ENCODE measurements around the gene MAB21L3.

GRCh38 chr1:116147114-116147510 is 35.9 kb downstream of the MAB21L3 start:
- TF ChIP-seq, protein P1, sequence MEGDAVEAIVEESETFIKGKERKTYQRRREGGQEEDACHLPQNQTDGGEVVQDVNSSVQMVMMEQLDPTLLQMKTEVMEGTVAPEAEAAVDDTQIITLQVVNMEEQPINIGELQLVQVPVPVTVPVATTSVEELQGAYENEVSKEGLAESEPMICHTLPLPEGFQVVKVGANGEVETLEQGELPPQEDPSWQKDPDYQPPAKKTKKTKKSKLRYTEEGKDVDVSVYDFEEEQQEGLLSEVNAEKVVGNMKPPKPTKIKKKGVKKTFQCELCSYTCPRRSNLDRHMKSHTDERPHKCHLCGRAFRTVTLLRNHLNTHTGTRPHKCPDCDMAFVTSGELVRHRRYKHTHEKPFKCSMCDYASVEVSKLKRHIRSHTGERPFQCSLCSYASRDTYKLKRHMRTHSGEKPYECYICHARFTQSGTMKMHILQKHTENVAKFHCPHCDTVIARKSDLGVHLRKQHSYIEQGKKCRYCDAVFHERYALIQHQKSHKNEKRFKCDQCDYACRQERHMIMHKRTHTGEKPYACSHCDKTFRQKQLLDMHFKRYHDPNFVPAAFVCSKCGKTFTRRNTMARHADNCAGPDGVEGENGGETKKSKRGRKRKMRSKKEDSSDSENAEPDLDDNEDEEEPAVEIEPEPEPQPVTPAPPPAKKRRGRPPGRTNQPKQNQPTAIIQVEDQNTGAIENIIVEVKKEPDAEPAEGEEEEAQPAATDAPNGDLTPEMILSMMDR (IDR thresholded peaks at IDR 0.05) = no peak
- no peak for TF ChIP-seq EZH2phosphoT487 (IDR thresholded peaks at IDR 0.05)
- no peak for TF ChIP-seq EZH2 (IDR thresholded peaks at IDR 0.05)
